TTC549 (cell line): ENCODE measurements around the gene ZCRB1.

Experiments used
- FAIRE-seq: peaks from 2 replicates; lab custom pipeline; 2012; peaks lifted over from hg19 to GRCh38; lab: Jason Lieb, UNC

Gene ZCRB1

DNA sequence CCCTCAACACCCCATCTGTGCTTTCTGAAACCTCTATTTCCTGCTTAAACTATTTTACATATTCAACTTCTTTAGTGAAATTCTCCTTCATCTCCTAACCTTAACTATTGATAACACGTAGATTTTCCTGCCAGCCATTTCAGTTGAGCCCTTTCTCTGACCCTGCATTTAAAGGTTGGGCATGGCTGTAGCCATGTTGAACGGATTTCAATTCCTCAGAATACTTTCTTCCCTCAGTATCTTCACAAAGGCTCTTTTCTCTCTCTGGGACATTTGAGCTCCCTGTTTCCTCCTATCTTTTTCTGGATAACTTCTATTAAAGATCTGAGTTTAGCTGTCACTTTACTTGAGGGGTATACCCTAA, 1.3 kb upstream of the ZCRB1 start:
- no peak for FAIRE-seq

DNA sequence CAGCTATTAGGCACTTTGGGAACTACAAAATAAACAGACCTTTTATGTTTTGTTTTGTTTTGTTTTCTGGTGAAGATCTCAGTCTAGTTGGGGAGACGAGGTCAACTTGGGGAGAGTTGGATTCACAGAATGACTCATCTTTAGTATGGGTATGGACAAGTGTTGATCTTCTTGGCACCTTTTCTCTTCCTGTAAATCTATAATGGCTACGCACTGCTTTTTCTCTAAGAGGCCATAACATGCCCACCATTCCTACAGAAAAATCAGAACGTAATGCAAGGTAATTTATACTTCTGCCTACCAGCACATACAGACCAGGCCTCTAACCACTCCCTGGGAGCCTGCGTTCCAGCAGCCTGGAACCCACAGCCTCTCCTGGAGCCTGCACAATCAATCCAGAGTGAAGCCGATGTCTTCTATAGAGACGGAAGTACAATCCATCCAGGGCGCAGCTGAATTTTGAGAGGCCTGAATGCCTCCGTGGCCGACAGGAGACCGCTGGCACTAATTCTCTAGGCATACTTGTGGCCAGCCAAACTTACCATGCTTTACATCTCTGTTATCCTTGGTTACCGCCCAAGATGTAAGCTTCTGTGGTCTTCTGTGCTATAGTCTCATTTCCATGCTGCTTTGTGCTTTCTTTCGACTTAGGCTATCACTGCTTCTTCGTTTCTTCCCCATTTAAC, 790 bp upstream of the ZCRB1 start:
- no peak for FAIRE-seq

DNA sequence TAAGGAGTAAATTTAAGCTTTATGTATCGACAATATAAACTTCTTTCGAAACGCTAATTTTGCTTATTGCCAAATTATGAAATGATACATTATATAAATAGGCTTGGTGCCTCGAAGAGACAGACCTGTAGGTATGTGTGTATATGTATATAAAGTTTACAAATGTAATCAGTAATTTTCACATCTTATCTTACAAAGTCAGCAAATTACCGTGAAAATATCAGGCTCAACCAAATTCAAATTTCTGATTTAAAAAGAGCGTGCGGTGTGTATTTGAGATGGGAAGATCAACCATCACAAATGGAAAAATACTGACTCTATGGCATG, 605 bp downstream of the ZCRB1 start:
- FAIRE-seq, result no peak

DNA sequence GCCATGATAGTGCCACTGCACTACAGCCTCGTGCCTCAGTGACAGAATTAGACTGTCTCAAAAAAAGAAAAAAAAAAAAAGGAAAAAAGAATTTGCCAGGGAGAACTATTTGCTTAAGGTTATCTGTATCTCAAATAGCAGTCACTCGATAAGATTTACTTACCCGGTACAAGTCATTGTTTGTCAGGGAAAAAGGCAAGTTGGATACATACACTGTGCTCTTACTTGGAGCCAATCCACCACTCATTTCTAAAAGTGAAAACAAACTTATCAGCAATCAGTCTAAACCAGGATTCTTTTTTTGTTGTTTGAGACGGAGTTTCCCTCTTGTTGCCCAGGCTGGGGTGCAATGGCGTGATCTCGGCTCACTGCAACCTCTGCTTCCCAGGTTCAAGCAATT, 2.0 kb downstream of the ZCRB1 start:
- FAIRE-seq, result no peak

DNA sequence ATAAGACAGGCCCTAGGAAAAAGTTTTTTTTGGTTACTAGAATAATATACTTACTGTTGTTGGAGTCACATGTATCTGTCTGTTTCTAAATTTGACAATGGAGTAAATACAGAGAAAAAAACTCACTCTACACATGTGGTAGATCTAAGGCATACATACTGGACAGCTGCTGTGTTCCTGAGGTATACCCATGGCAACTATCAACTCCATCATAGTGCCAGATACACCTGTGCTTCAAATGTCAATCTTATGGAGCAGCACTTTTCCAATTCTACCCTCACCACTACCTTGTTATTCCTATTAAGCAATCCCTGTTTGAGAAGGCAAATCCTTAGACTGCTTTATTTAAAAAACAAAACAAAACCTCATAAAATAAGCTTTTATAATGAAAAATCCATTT, 3.3 kb downstream of the ZCRB1 start:
- FAIRE-seq, result no peak

DNA sequence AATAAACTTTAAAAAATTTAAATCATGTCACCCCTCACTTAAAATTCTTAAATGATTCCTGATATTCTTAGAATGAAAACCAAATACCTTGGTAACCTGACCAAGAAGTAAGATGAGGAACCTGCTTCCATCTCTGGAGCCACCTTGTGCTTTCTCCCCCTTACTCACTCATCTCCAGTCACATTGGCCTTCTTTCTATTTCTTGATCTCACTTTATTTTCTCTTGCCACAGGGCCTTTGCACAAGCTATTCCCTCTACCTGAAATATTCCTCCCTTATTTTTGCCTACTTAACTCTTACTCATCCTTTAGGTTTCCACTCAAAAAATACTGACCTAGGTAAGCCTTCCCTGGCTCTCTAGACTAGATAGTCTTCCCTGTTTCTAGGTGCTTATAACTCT, 5.1 kb downstream of the ZCRB1 start:
- no peak for FAIRE-seq

DNA sequence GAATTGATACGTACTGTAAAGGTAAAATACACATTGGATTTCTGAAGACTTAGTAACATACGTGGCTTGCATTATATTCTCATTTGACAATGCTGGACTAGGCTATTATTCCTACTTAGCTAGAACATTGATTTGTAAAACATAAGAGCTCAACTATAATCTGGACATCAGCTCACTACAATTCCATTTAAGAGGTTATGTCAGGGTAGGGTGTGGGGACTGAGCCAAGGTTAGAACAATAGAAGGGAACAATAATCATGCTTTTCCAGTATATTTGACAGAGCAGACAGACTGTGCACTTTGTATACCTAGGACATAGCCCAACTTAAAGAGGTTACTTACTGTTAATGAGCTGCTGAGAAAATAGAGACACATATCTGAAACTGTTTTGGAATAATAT, 10.8 kb downstream of the ZCRB1 start:
- no peak for FAIRE-seq

DNA sequence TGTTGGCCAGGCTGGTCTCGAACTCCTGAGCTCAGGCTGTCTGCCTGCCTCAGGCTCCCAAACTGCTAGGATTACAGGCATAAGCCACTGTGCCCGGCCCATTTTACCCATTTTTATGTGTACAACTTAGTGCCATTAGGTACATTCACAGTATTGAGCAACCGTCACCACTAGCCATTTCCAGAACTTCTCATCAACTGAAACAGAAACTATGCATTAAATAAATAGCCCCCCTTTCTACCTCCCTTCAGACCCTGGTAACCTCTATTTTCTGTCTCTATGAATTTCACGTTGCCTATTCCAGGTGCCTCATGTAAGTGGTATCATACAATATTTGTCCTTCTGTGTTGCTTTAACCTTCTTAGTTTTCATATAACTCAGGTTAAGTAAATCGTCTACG, 15.9 kb downstream of the ZCRB1 start:
- FAIRE-seq, result no peak

DNA sequence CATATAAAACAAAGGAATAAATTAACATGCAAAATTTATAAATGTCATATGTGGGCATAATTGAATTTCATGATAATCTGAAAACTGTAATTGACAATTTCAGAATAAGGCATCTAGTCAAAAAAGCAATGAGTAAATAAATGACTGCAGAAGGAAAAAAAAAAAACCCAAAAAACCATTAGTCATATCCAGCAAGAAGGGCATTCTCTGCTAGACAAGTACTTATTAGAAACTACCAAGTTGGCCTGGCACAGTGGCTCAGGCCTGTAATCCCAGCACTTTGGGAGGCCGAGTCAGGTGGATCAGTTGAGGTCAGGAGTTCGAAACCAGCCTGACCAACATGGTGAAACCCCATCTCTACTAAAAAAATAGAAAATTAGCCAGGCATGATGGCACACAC, 17.5 kb downstream of the ZCRB1 start:
- no peak for FAIRE-seq

DNA sequence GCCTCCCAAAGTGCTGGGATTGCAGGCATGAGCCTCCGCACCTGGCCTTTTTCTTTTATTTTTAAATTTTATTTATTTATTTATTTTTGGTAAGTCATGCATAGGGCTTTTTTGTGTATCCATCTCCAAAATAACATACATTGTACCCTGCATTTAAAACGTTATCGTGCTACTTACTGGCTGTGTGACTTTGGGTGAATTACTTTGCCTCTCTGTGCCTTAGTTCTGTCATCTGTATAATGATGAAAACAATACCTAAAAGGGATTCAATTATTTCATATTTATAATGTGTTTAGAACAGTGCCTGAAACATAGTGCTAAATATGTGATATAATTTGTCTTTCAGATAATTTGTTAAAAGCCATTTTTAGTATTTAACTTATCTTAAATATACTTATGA, 19.6 kb downstream of the ZCRB1 start:
- no peak for FAIRE-seq

DNA sequence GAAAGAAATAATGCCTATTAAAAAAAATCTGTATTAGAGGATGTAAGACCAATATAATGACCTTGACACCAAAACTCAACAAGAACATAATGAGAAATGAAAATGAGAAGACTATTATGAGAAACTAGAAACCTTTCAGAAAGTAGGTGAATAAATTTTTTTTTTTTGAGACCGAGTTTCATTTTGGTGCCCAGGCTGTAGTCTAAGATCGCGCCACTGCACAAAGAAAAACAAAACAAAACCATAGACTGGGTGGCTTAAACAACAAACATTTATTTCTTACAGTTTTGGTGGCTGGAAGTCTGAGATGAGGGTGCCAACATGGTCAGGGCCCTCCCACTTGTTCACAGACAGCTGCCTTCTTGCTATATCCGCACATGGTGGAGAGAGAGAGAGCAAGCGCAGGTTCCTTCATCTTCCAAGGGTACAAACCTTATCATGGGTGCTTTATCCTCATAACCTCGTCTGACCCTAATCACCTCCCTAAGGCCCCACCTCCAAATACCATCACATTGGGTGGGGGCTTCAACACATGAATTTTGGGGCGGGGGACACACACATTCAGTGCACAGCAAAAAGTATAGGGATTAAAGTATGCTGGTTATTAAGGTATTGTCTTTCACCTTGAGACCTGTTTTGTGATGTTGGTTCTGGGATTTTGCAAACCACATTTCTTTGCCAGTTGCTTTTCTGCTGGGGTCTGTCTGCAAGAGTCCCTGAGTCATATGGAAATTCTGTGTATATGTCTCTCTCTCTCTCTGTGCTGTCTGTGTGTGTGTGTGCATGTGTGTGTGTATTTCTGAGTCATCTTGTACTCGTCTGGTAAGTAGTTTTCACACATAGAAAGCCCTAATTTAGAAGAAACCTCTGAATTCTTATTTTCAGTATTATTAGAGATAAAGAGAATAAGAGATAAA, 26.2 kb downstream of the ZCRB1 start:
- no peak for FAIRE-seq

DNA sequence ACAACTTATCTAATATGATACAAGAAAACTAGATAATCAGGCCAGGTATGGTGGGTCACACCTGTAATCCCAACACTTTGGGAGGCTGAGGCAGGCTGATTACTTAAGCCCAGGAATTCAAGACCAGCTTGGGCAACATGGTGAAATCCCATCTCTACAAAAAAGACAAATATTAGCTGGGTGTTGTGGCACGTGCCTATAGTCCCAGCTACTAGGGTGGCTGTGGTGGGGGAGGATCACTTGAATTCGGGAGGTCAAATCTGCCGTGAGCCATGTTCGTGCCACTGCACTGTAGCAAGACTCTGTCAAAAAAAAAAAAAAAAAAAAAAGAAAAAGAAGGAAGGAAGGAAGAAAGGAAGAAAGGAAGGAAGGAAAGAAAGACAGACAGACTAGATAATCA, 27.0 kb downstream of the ZCRB1 start:
- FAIRE-seq, result no peak

DNA sequence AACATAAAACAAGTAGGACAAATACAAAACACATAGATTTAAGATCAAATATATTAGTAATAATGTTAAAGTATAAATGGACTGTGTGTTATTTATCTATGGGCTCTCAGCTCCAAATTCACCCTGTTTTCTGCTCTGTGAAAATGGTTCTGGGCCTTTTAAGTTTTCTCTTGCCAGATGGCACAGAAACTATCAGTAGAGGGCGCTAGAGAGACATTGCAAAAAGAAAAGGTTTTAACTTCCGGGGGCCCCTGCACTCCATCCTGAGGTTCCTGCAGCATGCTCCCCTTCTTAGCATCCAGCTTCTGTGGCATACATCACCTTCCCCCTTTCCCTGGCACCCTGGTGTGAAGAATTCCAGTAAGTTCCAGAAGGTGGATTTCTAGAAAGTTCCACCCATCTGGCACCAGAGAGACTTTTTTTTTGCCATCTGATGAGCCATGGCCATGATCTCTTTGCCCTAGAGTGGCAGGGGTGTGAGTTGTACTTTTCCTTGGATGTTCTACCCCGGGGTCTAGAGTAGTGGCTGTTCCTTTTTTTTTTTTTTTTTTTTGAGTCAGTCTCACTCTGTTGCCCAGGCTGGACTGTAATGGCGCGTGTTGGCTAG, 29.3 kb downstream of the ZCRB1 start:
- FAIRE-seq, result no peak

DNA sequence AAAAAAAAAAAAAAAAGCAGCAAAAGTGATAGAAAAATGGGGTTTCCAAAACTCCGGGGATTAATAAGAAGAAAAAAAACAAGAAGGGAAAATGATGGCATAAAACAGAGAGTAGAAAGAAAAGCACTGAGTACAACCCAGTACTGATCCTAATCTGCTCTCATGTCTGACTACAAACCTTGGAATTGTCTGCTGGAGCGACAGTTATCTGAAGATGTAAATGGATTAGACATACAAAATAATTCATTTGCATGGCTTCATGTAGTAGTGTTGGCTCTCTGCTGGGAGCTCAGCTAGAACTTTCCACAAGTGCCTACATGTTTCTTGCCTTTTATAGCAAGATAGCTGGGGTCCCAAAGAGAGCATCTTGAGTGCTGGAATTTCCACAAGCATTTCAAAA, 34.2 kb downstream of the ZCRB1 start:
- FAIRE-seq, result no peak

DNA sequence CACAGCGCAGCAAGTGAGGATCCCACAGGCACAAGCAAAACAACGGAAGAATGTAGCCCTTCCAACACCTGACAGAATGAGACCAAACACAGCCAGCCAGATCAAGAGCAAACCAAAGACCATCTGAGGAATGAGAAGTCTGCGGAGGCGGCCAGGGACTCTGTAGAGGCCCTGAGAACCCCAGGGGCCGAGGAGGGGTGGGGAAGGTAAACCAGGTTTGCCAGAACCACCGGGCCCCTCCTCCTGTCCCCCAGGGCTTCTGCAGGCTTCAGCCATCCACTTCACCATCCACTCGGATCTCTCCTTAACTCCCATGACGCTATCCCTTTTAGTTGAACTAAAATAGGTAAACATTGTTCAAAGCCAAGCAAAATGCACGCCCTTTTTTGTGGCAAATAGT, 37.4 kb downstream of the ZCRB1 start:
- FAIRE-seq, result no peak

DNA sequence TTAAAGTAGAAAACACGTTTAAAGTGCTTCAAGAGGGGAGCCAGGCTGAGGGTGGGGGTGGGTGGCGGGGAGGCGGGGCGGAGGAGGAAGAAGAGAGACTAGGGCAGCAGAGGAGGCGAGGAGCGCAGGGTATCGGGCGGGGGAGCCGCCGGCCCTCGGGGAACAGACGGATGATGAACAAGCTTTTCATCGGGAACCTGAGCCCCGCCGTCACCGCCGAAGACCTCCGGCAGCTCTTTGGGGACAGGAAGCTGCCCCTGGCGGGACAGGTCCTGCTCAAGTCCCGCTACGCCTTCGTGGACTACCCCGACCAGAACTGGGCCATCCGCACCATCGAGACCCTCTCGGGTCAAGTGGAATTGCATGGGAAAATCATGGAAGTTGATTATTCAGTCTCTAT, 39.2 kb downstream of the ZCRB1 start:
- FAIRE-seq, result no peak

DNA sequence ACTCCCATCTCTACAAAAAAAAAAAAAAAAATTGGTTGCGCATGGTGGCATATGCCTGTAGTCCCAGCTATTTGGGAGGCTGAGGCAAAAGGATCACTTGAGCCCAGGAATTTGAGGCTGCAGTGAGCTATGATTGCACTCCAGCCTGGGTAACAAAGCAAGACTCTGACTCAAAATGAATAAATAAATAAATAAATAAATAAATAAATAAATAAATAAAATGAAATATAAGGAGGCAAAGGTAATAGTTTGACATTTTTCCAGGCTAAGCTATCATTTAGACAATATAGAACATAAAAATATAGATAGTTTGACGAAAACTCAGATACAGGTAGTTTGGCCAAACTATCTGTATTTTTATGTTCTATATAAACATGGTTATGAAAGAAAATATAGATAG, 40.5 kb downstream of the ZCRB1 start:
- no peak for FAIRE-seq

DNA sequence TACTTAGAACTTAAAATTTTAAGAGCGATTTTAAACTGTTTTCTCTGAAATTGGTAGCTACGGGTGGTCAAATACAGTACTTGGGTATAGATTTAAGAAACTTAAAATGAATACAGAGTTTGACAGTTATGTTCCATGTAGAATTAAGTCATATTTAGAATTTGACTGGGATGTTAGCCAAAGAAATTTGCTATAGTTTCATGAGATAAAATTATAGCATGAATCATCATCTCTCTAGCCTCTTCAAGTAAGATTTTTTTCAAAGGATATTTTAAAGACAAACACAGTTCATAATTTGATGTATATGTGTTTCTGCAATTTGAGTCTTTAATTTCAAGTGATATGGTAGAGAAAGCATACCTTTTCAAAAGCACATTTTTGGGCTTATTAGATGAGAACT, 41.0 kb downstream of the ZCRB1 start:
- no peak for FAIRE-seq

DNA sequence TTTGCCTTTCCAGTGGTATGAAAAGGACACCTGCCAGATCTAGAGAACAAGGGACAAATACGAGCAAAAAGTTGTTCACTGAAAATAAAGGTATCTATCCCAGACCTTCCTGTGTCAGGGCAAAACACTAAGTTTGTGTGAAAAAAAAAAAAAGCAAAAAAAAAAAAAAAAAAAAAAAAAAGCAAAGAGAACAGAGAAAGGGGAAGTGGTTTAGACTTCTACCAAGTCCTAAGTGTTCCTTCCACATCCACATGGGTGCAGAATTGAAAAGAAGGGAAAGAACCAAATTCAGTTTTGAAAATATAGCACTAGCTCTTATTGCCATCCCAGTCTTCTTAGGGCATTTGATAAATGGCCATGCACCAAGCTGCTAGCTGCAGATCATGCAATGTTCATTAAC, 41.7 kb downstream of the ZCRB1 start:
- no peak for FAIRE-seq

DNA sequence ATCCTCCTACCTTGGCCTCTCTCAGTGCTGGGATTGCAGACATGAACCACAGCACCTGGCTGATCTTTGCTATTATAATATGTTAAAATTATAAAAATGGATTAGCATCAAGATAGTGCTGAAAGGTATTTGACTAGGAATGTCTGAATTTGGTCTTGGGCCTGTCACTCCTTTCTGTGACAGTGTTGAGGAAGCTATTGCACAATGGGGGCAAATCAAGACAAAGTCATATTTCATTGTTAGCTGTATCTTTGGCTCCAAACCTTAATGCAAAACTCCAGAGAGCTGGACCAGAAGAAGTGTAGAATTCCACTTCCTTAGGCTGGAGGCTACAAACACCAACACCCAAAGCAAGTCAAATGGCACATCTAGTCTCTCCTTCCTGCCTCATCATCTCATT, 42.2 kb downstream of the ZCRB1 start:
- FAIRE-seq, result no peak

DNA sequence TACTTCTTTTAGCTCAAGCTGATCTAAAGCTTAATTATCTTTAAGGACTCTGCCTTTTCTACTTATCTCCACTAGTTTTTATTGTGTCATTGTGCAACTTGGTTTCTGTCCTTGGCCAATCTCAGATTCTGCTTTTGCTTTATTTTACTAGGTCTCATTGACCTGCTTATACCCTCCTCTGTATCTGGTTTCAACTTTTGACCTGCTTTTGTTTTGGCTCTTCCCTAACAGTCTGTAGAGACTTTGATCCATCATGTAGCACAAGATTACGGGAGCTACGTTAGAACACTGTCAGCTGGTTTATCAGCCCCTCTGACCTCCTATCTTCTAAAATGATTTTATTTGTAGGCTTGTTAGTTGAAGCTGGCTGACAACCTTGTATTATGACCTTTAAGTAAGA, 43.6 kb downstream of the ZCRB1 start:
- FAIRE-seq, result no peak

DNA sequence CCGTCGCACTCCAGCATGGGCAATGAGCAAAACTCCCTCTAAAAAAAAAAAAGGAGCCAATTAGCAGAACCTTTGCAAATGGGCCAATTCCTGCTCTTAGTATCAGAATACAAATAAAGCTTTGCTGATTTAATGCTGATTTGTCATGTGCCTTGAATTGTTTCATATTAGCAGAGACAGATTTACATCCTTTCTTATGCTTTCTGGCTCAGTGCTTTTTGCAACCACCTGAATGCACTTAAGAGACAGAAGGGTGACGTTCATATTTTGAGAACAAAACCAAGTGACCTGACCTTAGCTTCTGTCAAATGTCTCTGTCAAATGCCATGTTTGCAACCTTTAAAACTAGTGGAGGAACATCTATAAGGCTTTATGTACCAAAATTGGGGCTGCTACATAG, 44.0 kb downstream of the ZCRB1 start:
- no peak for FAIRE-seq

DNA sequence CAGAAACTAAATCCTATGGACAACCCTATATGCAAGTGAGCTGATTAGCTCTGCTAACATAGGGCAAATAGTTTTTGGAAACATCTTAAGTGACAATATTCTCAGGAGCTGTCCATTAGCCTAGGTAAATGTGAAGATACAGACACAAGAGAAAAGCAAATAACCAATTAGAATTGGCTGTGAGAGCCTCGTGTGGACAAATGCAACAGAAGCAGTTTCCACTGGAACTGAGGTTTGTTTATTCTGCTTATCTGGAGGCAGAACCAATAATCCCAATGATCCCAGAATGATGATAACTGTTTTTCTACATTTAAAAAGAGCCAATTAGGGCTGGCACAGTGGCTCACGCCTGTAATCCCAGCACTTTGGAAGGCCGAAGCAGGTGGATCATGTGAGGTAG, 44.6 kb downstream of the ZCRB1 start:
- no peak for FAIRE-seq

DNA sequence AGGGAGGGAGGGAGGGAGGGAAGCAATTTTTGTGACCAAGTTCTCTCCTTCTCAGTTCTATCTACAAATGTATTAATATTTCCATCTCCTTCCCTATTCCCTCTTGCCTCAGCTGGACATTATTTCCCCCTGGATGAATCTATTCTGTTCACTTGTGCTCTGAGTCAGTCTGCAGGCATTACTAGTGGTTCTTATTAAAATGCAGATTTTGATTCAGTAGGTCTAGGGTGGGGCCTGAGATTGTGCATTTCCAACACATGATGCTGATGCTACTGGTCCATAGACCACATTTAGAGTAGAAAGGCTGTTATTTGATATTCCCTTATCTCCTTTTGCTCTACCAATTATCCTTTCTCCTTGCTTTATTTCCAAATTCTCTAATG, 47.8 kb downstream of the ZCRB1 start:
- FAIRE-seq, result no peak
